Dermis lymphatic vessel endothelial cell (primary cell): Measurements from ENCODE around the gene VEZF1. TPM values are rescaled to one million over a fixed set of nuclear protein-coding genes. Genes with fewer than 3 reads are reported as not detected.

ENCODE experiments used
- total RNA-seq: library from RNA; depleted of rRNA; stranded (reverse); fragments of >200 nt; gene quantifications from 2 replicates; pipeline ENCODE4 v1.2.1, GENCODE V29; 2014

Gene VEZF1, protein sequence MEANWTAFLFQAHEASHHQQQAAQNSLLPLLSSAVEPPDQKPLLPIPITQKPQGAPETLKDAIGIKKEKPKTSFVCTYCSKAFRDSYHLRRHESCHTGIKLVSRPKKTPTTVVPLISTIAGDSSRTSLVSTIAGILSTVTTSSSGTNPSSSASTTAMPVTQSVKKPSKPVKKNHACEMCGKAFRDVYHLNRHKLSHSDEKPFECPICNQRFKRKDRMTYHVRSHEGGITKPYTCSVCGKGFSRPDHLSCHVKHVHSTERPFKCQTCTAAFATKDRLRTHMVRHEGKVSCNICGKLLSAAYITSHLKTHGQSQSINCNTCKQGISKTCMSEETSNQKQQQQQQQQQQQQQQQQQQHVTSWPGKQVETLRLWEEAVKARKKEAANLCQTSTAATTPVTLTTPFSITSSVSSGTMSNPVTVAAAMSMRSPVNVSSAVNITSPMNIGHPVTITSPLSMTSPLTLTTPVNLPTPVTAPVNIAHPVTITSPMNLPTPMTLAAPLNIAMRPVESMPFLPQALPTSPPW
- total RNA-seq = 26.3 and 36.1 TPM in 2 replicates

DNA sequence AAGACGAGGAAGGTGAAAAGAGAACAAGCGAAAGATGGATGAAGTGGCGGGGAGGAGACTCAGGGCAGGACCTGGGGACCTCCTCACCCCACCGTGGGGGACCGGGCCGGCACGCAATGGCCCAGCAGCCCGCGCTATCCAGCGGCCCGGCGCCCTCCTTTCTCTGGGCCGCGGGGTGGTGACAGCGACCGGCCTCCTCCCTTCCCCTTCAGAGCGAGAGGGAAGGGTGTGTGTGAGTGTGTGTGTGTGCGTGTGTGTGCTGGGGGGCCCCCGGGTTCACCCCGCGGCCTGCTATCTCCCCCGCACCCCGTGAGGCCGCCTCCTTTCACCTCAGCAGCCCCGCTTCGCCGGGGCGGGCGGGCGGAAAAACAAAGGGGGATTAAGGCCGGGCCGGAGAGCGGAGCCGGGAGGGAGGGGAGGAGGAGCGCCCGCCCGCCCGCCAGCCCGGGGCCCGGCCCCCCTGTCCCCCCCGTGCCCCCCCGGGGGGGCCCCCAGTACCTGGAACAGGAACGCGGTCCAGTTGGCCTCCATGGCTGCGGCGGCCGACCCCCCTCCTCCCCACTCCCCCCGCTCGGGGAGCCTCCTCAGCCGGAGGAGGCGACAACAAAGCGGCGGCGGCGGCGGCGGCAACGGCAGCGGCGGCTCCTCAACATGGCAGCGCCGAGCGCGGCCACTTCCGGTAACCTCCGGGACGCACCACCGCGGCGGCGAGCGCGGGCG is at the start of gene VEZF1:
VEZF1 (minus strand) TSS at position 674 of the 720 bp plus-strand sequence; CDS start at position 531, 143 bp downstream.

DNA sequence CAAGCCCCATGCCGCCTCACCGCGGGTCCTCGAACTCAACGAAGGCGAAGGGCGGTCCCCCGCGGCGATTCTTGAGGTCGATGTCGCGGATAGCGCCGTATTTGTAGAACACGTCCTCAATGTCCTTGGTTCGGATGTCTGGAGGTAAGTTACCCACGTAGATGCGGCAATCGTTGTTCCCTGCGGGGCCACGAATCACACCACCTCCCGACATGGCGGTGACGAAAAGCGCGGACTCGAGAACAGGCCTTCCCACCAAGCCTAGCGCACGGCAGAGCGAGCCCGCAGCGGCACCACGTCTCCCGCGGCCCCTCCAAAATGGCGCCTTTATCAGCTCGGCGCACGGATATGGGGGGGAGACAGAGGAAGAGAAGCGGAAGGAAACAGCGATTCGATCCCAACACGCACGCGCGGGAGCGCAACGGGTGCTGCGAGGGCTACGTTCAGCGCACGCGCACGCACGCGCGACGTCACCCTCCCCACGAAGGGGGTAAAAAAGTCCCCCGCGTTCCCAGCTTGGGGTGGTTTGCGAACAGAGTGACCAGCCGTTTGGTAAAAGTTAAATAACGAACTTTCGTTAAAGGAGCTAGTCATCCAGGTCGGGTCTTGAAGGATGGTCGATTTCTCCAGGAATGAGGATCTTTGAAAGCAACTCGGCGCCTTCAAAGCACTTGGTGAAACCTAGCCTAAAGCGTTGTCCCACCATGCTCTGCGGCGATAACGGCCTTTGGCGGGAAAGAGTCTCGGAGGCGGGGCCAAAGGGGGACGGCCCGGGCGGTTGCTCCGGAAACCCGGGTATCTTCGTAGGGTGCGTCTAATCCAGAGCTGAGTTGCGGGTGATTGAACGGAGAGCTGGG is 19.1 kb upstream of the VEZF1 start, which contains the start of gene SRSF1:
SRSF1 (minus strand) TSS at position 323 of the 857 bp plus-strand sequence; CDS start at position 214, 109 bp downstream.

DNA sequence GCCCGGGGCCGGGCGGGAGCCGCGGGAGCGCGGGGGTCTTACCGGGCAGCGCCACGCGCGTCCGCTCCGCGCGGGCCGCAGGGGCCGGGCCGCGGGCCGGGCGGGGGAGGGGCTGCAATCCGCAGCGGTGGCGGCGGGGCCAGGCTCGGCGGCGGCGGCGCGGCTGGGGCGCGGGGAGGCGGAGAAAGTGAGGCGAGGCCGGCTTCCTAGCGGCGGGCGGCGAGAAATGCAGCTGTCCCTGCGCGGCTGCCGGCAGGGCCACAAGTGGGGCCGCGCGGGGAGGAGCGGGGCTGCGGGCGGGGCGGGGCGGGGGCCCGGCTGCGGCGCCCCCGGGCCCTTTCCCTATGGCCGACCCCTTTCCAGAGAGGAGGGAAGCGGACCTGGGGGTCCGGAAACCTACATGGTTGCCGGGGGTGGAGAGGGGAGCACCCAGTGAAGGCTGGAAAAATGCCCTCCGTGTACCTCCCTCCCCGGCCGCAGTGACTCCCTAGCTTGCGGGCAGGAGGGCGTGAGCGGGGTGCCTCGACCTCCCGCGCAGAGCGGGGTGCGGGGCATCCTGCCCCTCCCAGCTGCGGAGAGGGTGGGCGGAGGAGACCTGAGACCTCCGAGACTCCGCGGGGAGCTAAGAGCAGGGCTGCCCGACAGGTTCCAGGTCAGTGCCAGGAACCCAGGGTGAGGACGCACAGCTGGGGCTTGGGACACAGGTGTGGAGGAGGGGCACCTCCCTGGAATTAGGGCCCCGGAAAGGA is 32.7 kb downstream of the VEZF1 start, which contains the start of gene CUEDC1:
CUEDC1 (minus strand) TSS at position 230 of the 749 bp plus-strand sequence. CDS start 69,848 bp downstream, outside the sequence.

Other genes with a start within 250 kb of the VEZF1 start
- not detected in 2 replicates for gene CCDC182, start 243.0 kb downstream of the VEZF1 start, total RNA-seq
- gene MRPS23, start 138.2 kb downstream of the VEZF1 start, total RNA-seq = 23.1 and 31.6 TPM in 2 replicates
- 5.1 TPM in 2 replicates for gene CUEDC1, start 32.8 kb downstream of the VEZF1 start, total RNA-seq
- gene SRSF1, start 19.0 kb upstream of the VEZF1 start, total RNA-seq = 333 and 428 TPM in 2 replicates
- 10.2 and 11.8 TPM in 2 replicates for gene DYNLL2, start 95.2 kb upstream of the VEZF1 start, total RNA-seq
- not detected in 2 replicates for gene OR4D1, start 160.1 kb upstream of the VEZF1 start, total RNA-seq
- not detected in 2 replicates for gene OR4D2, start 178.7 kb upstream of the VEZF1 start, total RNA-seq
- gene EPX, start 204.5 kb upstream of the VEZF1 start, total RNA-seq = not detected in 2 replicates
- gene MKS1, start 231.0 kb upstream of the VEZF1 start, total RNA-seq = 11.3 and 14.4 TPM in 2 replicates